HCT116 (cell line): ENCODE results near the gene NAPA. TPM values are rescaled to one million over a fixed set of nuclear protein-coding genes. Genes with fewer than 3 reads are reported as not detected.

Source experiments
- ATAC-seq: fragments of 200-7000 bp; cut with Tn5 transposase; 2 replicates; pipeline ENCODE4 v1.9.1; 2020; ENCODE audit warnings: mild to moderate bottlenecking, moderate library complexity
- BruUV-seq: library from RNA; stranded (reverse); fragments of 400-500 nt; replicated peaks from 2 replicates; lab custom pipeline; 2021; lab: Mats Ljungman, UMichigan
- CTCF ChIA-PET: fragments of 300-600 bp; sonication (Branson Sonifier 250); formaldehyde crosslinking; loops from one replicate; lab custom pipeline; 2021; ENCODE audit warnings: antibody characterized with exemption; lab: Charles Lee
- POLR2A ChIA-PET: fragments of 300-600, 350-600 bp; sonication (Branson Sonifier 250); formaldehyde crosslinking; loops from one replicate; lab custom pipeline; 2021; ENCODE audit warnings: antibody characterized with exemption; lab: Charles Lee
- RAD21 ChIA-PET, 2 experiments: fragments of 300-600 bp; sonication (Branson Sonifier 250); formaldehyde crosslinking; loops; one replicate each; lab custom pipeline; 2023; ENCODE audit warnings: low total read pairs in 2 of 2; ENCODE audit not compliant: uncharacterized antibody in 2 of 2, unreplicated experiment in 2 of 2, low non-redundant PET in 1 of 2; lab: Charles Lee
- DNase-seq: peaks from one replicate; pipeline ENCODE4 v3.0.0-alpha.2; 2010; ENCODE audit warnings: low read depth, low spot score
- H2AFZ ChIP-seq: fragments of 200-600 bp; shearing (Covaris generic), sonication (generic); 2 replicates; pipeline ENCODE4 v1.6.1; 2017; ENCODE audit warnings: low read depth, mixed run types, mixed read lengths, antibody characterized with exemption, low read length; ENCODE audit not compliant: poor library complexity, severe bottlenecking
- H3K27ac ChIP-seq: 2 replicates; pipeline ENCODE4 v1.5.1; 2012; ENCODE audit warnings: low read depth, low read length
- H3K27me3 ChIP-seq: fragments of 200-600 bp; sonication (generic); 2 replicates; pipeline ENCODE4 v1.6.1; 2016; ENCODE audit warnings: mixed run types, low read length, mixed read lengths; ENCODE audit not compliant: insufficient read depth
- H3K36me3 ChIP-seq, 2 experiments: fragments of 200-500 bp in 1 of 2; fragments of 200-600 bp in 1 of 2; sonication (Bioruptor generic) in 1 of 2; sonication (generic) in 1 of 2; 2 replicates each; pipeline versions ENCODE4 v1.5.1 to v1.6.1; 2014 to 2016; ENCODE audit warnings: low read length in 2 of 2, inconsistent platforms in 1 of 2, mixed read lengths in 1 of 2, mixed run types in 1 of 2; ENCODE audit not compliant: insufficient read depth in 2 of 2, control insufficient read depth in 1 of 2
- H3K4me1 ChIP-seq, 2 experiments: fragments of 200-600 bp in 1 of 2; sonication (generic) in 1 of 2; 2 replicates each; pipeline versions ENCODE4 v1.5.1 to v1.6.1; 2012 to 2017; ENCODE audit warnings: low read length in 2 of 2, inconsistent platforms in 1 of 2, mild to moderate bottlenecking in 1 of 2, mixed read lengths in 1 of 2, mixed run types in 1 of 2, moderate library complexity in 1 of 2; ENCODE audit not compliant: insufficient read depth in 2 of 2, control insufficient read depth in 1 of 2
- H3K4me2 ChIP-seq: fragments of 200-600 bp; sonication (generic); 2 replicates; pipeline ENCODE4 v1.6.1; 2017; ENCODE audit warnings: mixed run types, low read length, mixed read lengths
- H3K4me3 ChIP-seq, 2 experiments: fragments of 200-600 bp in 1 of 2; sonication (generic) in 1 of 2; replicated peaks in 1 of 2; 2 replicates each; pipeline ENCODE4 v1.5.1; 2011 to 2016; ENCODE audit warnings: low read length in 2 of 2, control low read depth in 1 of 2, low read depth in 1 of 2, mild to moderate bottlenecking in 1 of 2, mixed read lengths in 1 of 2, mixed run types in 1 of 2
- H3K79me2 ChIP-seq: fragments of 200-600 bp; sonication (generic); 2 replicates; pipeline ENCODE4 v1.6.1; 2017; ENCODE audit warnings: mild to moderate bottlenecking, mixed run types, low read length, moderate library complexity, mixed read lengths; ENCODE audit not compliant: insufficient read depth
- H3K9ac ChIP-seq: fragments of 200-600 bp; sonication (generic); 2 replicates; pipeline ENCODE4 v1.6.1; 2016; ENCODE audit warnings: low read length, mixed read lengths
- H3K9me2 ChIP-seq: fragments of 200-600 bp; sonication (generic), shearing (Covaris generic); 2 replicates; pipeline ENCODE4 v1.6.1; 2017; ENCODE audit warnings: mixed run types, mild to moderate bottlenecking, moderate library complexity; ENCODE audit not compliant: insufficient read depth
- H3K9me3 ChIP-seq, 2 experiments: fragments of 200-500 bp in 1 of 2; fragments of 200-600 bp in 1 of 2; sonication (Bioruptor generic) in 1 of 2; sonication (generic) in 1 of 2; 2 replicates each; pipeline ENCODE4 v1.6.1; 2014 to 2017; ENCODE audit warnings: low read length in 2 of 2, mixed read lengths in 2 of 2, inconsistent platforms in 1 of 2, low read depth in 1 of 2, mild to moderate bottlenecking in 1 of 2, mixed run types in 1 of 2, moderate library complexity in 1 of 2; ENCODE audit not compliant: control insufficient read depth in 1 of 2, insufficient read depth in 1 of 2
- H4K20me1 ChIP-seq: fragments of 200-600 bp; sonication (generic), shearing (Covaris generic); 2 replicates; pipeline ENCODE4 v1.6.1; 2017; ENCODE audit warnings: mixed run types, mild to moderate bottlenecking, moderate library complexity; ENCODE audit not compliant: insufficient read depth
- CBX3 ChIP-seq: IDR thresholded peaks from 2 replicates; pipeline ENCODE4 v1.6.1; 2012; ENCODE audit warnings: low read depth
- JUND ChIP-seq: IDR thresholded peaks from 2 replicates; pipeline ENCODE4 v1.6.1; 2012
- POLR2A ChIP-seq: IDR thresholded peaks from 2 replicates; pipeline ENCODE4 v1.7.0; 2011; ENCODE audit warnings: borderline replicate concordance; ENCODE audit not compliant: insufficient read depth, insufficient read length; ENCODE audit errors: extremely low read depth
- SIN3A ChIP-seq: IDR thresholded peaks from 2 replicates; pipeline ENCODE4 v1.6.1; 2012; ENCODE audit warnings: low read depth
- ZNF274 ChIP-seq: fragments of 200-500 bp; sonication (Bioruptor generic); IDR thresholded peaks from 2 replicates; pipeline ENCODE4 v1.6.1; 2014; ENCODE audit warnings: mild to moderate bottlenecking, low read depth, low read length, inconsistent platforms
- intact Hi-C: fragments of 100-400 bp; cut with micrococcal nuclease; formaldehyde crosslinking; loops from 2 replicates; pipeline ENCODE4 v1.10.0; 2022
- total RNA-seq: library from RNA; stranded (reverse); gene quantifications from one replicate; pipeline ENCODE4 v1.2.1, GENCODE V29; 2021; ENCODE audit not compliant: unreplicated experiment
- TF ChIP-seq, protein P1 (sequence below): IDR thresholded peaks from 2 replicates; pipeline ENCODE4 v1.6.1; 2012
- TF ChIP-seq, protein P2 (sequence below), 3 experiments: fragments of 200-600 bp in 1 of 3; sonication (generic) in 1 of 3; IDR thresholded peaks in 2 of 3; conservative IDR thresholded peaks in 1 of 3; 2 replicates each; pipeline ENCODE4 v1.5.1; 2012 to 2017; ENCODE audit warnings: low read depth in 2 of 3, low read length in 2 of 3, antibody characterized with exemption in 1 of 3, borderline replicate concordance in 1 of 3, control low read depth in 1 of 3, mild to moderate bottlenecking in 1 of 3, mixed read lengths in 1 of 3, mixed run types in 1 of 3, moderate library complexity in 1 of 3; ENCODE audit not compliant: insufficient read depth in 1 of 3
- TF ChIP-seq, protein P3 (sequence below): IDR thresholded peaks from 2 replicates; pipeline ENCODE4 v1.6.1; 2012

The NAPA gene
- total RNA-seq, 1 experiment from 2014 or later = 58.8 TPM

DNA sequence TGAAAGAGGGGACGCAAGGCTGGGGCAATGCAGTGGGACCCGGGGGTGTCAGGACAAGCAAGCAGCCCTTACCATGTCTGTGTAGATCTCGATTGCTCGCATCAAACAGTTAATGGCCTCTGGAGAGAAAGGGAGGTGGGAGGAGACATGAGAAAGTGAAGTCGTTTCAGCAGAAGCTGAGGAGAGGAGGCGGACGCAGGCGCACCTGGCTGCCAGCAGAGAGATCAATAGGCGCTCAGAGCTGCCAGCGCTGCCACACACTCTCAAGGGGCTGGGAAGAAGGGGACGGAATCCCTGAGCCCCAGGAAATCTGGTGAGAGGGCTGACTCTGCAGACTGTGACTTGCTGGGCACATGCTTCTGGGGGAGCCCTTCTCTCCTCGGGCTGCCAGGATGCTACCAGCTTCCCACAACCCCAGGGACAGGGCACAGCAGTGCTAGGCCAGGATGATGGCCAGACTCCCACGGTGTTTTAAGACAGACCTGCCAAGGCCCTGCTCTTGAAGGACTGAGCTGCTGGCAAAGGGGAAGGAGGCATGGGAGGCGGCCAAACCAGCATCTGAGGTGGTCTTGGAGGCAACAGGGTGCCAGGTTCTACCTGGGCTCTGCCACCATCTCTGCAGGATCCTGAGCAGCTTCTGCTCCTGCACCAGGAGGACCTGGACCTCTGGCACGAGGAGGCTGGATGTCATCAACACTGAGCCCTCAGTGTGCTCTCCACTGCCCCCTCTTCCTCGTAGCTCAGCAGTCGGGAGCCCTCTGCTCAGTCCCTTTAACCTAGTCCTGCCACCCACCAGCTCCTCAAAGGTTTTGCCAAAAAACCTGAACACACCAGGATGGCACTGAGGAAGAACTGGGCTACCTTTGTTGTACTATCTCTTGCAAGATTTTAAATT, 19.1 kb downstream of the NAPA start:
- ATAC-seq (no peak), DNase-seq (no peak)
- TF ChIP-seq, protein P1, sequence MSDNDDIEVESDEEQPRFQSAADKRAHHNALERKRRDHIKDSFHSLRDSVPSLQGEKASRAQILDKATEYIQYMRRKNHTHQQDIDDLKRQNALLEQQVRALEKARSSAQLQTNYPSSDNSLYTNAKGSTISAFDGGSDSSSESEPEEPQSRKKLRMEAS = no peak
- TF ChIP-seq, protein P2, sequence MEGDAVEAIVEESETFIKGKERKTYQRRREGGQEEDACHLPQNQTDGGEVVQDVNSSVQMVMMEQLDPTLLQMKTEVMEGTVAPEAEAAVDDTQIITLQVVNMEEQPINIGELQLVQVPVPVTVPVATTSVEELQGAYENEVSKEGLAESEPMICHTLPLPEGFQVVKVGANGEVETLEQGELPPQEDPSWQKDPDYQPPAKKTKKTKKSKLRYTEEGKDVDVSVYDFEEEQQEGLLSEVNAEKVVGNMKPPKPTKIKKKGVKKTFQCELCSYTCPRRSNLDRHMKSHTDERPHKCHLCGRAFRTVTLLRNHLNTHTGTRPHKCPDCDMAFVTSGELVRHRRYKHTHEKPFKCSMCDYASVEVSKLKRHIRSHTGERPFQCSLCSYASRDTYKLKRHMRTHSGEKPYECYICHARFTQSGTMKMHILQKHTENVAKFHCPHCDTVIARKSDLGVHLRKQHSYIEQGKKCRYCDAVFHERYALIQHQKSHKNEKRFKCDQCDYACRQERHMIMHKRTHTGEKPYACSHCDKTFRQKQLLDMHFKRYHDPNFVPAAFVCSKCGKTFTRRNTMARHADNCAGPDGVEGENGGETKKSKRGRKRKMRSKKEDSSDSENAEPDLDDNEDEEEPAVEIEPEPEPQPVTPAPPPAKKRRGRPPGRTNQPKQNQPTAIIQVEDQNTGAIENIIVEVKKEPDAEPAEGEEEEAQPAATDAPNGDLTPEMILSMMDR (IDR thresholded peaks at IDR 0.05 in 2 of 3, conservative IDR thresholded peaks at IDR 0.05 in 1 of 3; ENCODE audit: borderline replicate concordance in 1 of 3, insufficient read depth in 1 of 3, low read depth in 2 of 3, low read length in 2 of 3) = no peak
- no peak for TF ChIP-seq ZNF274
- TF ChIP-seq SIN3A = no peak
- no peak for TF ChIP-seq CBX3
- TF ChIP-seq JUND = no peak
- TF ChIP-seq, protein P3, sequence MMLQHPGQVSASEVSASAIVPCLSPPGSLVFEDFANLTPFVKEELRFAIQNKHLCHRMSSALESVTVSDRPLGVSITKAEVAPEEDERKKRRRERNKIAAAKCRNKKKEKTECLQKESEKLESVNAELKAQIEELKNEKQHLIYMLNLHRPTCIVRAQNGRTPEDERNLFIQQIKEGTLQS = no peak
- TF ChIP-seq POLR2A = no peak
- POLR2A ChIA-PET = interaction anchor here (2.6 kb wide), 1 partner anchor 11 kb away, joined by 10 read pairs; the partner anchor contains the start of gene KPTN
- intact Hi-C loops = no loop called here
- no peaks in the 10 kb centered on the region for H3K9me3 ChIP-seq
- RAD21 ChIA-PET = no interaction called here
- peaks cover 0 to 5% of the 10 kb centered on the region in 2 experiments; a peak in 1 of 4 replicates for H3K36me3 ChIP-seq
- no peaks in the 10 kb centered on the region for H3K27me3 ChIP-seq
- H3K4me3 ChIP-seq = no peak overlapping the region
- no peaks in the 10 kb centered on the region for H4K20me1 ChIP-seq
- H3K4me1 ChIP-seq = no peaks in the 10 kb centered on the region
- CTCF ChIA-PET = interaction anchor here (1.1 to 1.2 kb wide), 2 partner anchors 12 to 20 kb away, joined by 3 to 5 read pairs; partner anchors contain the start of gene KPTN
- BruUV-seq = TSS peak; percentile 34
- no peak overlapping the region for H2AFZ ChIP-seq
- H3K9me2 ChIP-seq = no peaks in the 10 kb centered on the region
- H3K9ac ChIP-seq = no peak overlapping the region
- no peak overlapping the region for H3K4me2 ChIP-seq
- no peaks in the 10 kb centered on the region for H3K79me2 ChIP-seq
- H3K27ac ChIP-seq = no peak overlapping the region
